Coronary artery (tissue), 2 donors: ENCODE measurements around the gene GRK5.

Experiments
- DNase-seq: peaks from one replicate; pipeline ENCODE4 v3.0.0-alpha.2; 2017; ENCODE audit warnings: low spot score
- H3K27ac ChIP-seq, 2 donors: fragments of 200-600 bp; sonication (generic); one replicate each; pipeline ENCODE4 v1.5.1; 2016 to 2019
- H3K4me3 ChIP-seq: fragments of 200-600 bp; sonication (generic); 2 replicates; pipeline ENCODE4 v1.5.1; 2016; ENCODE audit warnings: mild to moderate bottlenecking, moderate library complexity
- TF ChIP-seq, protein P1 (sequence below): fragments of 200-600 bp; sonication (generic); IDR thresholded peaks from one replicate; pipeline ENCODE4 v1.5.1; 2019; ENCODE audit warnings: antibody characterized with exemption

Gene GRK5

DNA sequence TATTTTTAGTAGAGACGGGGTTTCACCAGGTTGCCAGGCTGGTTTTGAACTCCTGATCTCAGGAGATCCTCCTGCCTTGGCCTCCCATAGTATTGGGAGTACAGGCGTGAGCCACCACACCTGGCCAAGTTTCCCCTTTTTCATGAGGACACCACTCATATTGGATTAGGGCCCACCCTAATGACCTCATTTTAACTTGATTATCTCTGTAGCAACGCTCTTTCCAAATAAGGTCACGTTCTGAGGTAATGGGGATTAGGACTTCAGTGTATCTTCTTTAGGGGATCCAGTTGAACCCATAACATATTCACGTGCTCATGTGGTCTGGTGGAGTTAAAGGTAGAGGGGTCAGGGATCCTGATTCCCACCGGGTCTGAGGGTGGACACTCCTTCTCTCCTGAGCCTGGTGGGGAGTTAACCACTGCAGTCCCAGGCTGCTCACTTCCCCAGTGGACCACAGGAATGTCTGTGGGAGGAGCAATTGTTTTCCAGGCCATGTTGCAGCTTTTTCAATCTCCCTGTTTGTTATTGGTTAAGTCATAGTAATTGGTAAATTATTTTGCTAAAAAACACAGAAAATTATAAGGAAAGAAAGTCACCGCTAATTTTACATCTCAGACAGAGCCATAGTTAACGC is 130.5 kb downstream of the GRK5 start:
- DNase-seq = no peak
- TF ChIP-seq, protein P1, sequence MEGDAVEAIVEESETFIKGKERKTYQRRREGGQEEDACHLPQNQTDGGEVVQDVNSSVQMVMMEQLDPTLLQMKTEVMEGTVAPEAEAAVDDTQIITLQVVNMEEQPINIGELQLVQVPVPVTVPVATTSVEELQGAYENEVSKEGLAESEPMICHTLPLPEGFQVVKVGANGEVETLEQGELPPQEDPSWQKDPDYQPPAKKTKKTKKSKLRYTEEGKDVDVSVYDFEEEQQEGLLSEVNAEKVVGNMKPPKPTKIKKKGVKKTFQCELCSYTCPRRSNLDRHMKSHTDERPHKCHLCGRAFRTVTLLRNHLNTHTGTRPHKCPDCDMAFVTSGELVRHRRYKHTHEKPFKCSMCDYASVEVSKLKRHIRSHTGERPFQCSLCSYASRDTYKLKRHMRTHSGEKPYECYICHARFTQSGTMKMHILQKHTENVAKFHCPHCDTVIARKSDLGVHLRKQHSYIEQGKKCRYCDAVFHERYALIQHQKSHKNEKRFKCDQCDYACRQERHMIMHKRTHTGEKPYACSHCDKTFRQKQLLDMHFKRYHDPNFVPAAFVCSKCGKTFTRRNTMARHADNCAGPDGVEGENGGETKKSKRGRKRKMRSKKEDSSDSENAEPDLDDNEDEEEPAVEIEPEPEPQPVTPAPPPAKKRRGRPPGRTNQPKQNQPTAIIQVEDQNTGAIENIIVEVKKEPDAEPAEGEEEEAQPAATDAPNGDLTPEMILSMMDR = no peak
- Histone ChIP-seq H3K4me3 (no peak overlapping the region), H3K27ac (no peak overlapping the region)

DNA sequence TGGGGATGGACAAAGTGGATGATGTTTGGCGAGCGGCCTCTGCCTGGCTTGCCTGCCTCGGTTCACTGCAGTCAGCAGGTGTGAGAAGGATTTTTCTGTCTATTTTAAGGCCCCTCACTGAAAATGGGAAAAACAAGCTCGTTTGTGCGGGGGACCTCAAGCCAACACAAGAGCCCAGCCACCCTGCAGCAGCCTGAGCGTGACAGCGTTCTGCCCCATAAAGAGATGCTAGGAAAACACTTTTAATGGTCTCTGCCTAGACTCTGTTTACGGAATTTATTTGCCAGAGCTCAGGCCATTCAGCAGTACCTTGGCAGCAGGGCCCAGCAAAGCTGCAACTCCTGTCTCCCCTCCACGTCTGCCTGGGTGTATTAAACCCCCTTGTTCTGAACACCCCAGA is 131.7 kb downstream of the GRK5 start:
- no peak for DNase-seq
- TF ChIP-seq, protein P1 = no peak
- Histone ChIP-seq H3K4me3 (no peak overlapping the region), H3K27ac (no peak overlapping the region)

DNA sequence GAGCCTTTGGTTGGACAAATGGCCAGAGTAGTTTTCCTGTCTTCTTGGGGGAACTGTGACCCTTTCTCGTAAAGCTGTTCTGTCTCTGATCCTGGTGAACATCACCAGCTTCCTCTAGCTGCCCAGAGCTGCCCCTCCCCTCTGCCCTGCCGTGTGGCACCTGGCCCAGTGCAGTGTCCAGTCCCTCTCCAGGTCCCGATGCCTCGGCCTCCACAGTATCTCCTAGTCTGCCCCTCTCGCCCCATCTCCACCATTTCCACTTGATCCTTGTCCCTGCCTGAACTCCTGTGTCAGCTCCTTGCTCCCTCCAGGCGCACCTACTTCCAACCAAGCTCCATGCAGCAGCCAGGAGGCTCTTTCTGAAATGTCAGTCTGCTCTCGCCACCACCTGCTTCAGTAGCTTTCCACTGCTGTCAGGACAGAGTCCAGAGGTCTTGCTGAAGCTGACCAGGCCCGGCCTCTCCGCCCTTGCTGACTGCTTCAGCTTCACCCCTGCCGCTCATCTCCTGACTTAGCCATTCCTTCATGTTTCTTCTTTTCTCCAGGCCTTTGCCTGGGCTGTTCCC is 133.6 kb downstream of the GRK5 start:
- Histone ChIP-seq H3K4me3 (no peak overlapping the region), H3K27ac (peak overlapping the region in 1 of 2 donors; percentile 54)
- TF ChIP-seq, protein P1 = no peak
- DNase-seq = no peak

DNA sequence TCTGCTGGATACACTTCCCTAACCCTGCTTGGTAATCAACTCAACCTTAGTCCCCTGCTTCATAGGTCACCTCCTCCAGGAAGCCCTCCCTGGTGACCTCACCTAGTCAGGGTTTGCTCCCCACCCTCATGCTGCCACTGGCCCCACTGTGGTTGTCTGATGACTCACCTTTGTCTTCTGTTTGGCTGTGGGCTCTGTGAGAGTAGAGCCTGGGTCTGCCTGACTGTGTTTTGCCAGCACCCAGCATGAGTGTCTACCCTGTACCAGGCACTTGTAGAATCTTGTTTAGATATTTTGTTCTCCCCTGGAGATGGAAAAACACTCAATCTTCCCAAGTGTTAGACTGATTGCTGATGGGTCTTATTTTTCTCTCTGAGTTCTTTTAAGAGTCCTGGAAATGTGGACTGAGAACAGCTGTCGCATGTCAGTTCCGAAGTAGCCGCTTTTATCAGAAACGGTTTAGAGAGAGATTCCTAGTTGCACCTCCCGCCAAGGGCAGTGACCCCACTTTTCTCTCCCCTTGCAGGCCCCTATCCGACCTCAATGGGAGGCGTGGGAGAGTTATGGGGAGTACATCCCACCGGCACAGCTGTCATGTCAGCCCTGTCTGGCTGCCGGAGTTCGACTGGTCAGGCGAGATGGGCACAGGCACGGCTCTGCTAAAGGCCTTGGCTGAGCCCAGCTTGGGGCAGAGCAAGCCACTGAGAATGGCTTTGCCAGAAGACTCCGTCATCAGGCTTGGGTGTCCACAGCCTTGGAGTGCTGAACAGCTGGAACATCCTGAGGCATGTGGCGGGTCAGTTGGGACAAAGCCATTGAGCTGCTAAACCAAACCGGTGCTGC is 134.3 kb downstream of the GRK5 start:
- TF ChIP-seq, protein P1 = no peak
- no peak for DNase-seq
- Histone ChIP-seq H3K4me3 (peak overlapping the region; percentile 28), H3K27ac (peak overlapping the region; percentile 18 to 54)

DNA sequence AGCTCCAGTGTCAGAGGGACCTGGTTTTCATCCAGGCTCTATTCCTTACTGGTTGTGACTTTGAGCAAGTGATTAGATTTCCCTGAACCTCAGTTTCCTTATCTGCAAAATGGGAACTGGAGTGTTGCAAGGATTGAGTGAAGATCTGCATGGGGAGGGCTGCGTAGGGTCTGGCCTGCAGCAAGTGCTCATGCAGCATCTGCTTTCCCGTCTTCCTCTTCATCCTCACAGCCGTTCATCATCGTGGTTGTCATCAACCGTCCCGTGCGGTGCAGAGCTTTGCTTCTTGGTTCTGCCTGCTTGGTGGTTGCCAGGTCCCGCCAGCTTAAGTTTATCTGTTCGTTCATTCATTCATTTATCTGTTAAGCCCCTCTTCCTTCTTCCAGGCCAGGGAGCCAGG is 135.0 kb downstream of the GRK5 start:
- DNase-seq = no peak
- Histone ChIP-seq H3K4me3 (no peak overlapping the region), H3K27ac (peak overlapping the region in 1 of 2 donors; percentile 54)
- TF ChIP-seq, protein P1 = no peak

DNA sequence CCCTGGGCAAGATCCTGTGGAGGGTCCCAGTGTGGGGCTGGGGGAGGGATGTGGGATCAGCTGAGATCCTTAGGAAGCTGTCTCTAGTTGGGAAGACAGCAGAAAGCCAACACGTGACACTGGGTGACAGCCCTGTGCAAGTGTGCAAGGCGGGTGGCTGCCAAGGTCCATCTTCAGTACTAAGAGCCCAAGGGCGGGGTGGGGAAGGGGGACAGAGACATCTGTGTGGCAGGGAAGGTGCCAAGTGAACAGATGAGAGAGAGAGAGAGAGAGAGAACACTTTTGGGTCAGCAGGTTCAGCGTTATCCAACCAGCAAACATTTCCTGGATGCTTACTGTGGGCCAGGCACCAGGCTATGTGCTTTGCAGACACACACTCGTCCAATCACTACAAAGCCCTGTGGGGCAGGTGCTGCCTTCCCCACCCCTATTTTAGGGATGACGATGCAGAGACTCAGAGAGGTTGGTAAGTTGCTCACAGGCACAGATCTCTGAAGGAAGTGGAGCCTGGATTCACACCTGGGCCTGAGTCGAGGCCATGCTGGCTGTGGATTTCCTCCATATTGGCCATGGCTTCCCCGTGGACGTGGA is 135.7 kb downstream of the GRK5 start:
- TF ChIP-seq, protein P1 = no peak
- H3K27ac ChIP-seq = no peak overlapping the region
- DNase-seq = no peak
- no peak overlapping the region for H3K4me3 ChIP-seq
